Measurements from ENCODE around the gene BASP1.
A peak's percentile ranks its signal among the peaks of the same experiment; 100 is the strongest.
"Not testable (repeated sequence)": the region's sequence is repeated elsewhere in the genome, so short reads cannot be mapped to it uniquely, and the experiment has no call there.

Gene BASP1

GRCh38 chr5:17190799-17191391 lies 26.5 kb upstream of the BASP1 start:
- DNase-seq (ENCODE audit: low read depth in 4 of 4, low spot score in 1 of 4) = no peak

GRCh38 chr5:17191574-17191973 lies 25.9 kb upstream of the BASP1 start:
- not testable (repeated sequence) for DNase-seq (ENCODE audit: low read depth in 4 of 4, low spot score in 1 of 4)

- no peak for DNase-seq (ENCODE audit: low read depth in 4 of 4, low spot score in 1 of 4)
Observed at GRCh38 chr5:17192191-17192590, 25.2 kb upstream of the BASP1 start.

GRCh38 chr5:17196024-17196423 lies 21.4 kb upstream of the BASP1 start:
- DNase-seq (ENCODE audit: low read depth in 4 of 4, low spot score in 1 of 4) = no peak

- DNase-seq (ENCODE audit: low read depth in 4 of 4, low spot score in 1 of 4) = no peak
Observed at GRCh38 chr5:17196697-17197096, 20.7 kb upstream of the BASP1 start.

GRCh38 chr5:17203329-17204132 lies 13.9 kb upstream of the BASP1 start:
- no peak for DNase-seq (ENCODE audit: low read depth in 4 of 4, low spot score in 1 of 4)

- DNase-seq (ENCODE audit: low read depth in 4 of 4, low spot score in 1 of 4) = no peak
Observed at GRCh38 chr5:17204133-17204489, 13.3 kb upstream of the BASP1 start.

- no peak for DNase-seq (ENCODE audit: low read depth in 4 of 4, low spot score in 1 of 4)
Observed at GRCh38 chr5:17206021-17206420, 11.4 kb upstream of the BASP1 start.

- no peak for DNase-seq (ENCODE audit: low read depth in 4 of 4, low spot score in 1 of 4)
Observed at GRCh38 chr5:17212191-17212590, 5.2 kb upstream of the BASP1 start.

GRCh38 chr5:17212996-17213395 lies 4.4 kb upstream of the BASP1 start:
- DNase-seq (ENCODE audit: low read depth in 4 of 4, low spot score in 1 of 4) = no peak

GRCh38 chr5:17213938-17214337 lies 3.5 kb upstream of the BASP1 start:
- no peak for DNase-seq (ENCODE audit: low read depth in 4 of 4, low spot score in 1 of 4)

- DNase-seq (ENCODE audit: low read depth in 4 of 4, low spot score in 1 of 4) = no peak
Observed at GRCh38 chr5:17214893-17215292, 2.5 kb upstream of the BASP1 start.

- no peak for DNase-seq (ENCODE audit: low read depth in 4 of 4, low spot score in 1 of 4)
Observed at GRCh38 chr5:17215361-17215760, 2.1 kb upstream of the BASP1 start.

- peak in 2 of 4 experiments; percentile 33 for DNase-seq (ENCODE audit: low read depth in 4 of 4, low spot score in 1 of 4)
Observed at GRCh38 chr5:17216176-17216973, 1.1 kb upstream of the BASP1 start.

GRCh38 chr5:17216974-17217492 lies 398 bp upstream of the BASP1 start:
- DNase-seq (ENCODE audit: low read depth in 4 of 4, low spot score in 1 of 4) = no peak

- DNase-seq (ENCODE audit: low read depth in 4 of 4, low spot score in 1 of 4) = no peak
Observed at GRCh38 chr5:17218353-17219005, 1.0 kb downstream of the BASP1 start.

- DNase-seq (ENCODE audit: low read depth in 4 of 4, low spot score in 1 of 4) = no peak
Observed at GRCh38 chr5:17219006-17219422, 1.6 kb downstream of the BASP1 start.

GRCh38 chr5:17219469-17219868 lies 2.0 kb downstream of the BASP1 start:
- DNase-seq (ENCODE audit: low read depth in 4 of 4, low spot score in 1 of 4) = no peak

- no peak for DNase-seq (ENCODE audit: low read depth in 4 of 4, low spot score in 1 of 4)
Observed at GRCh38 chr5:17219992-17220391, 2.6 kb downstream of the BASP1 start.

- no peak for DNase-seq (ENCODE audit: low read depth in 4 of 4, low spot score in 1 of 4)
Observed at GRCh38 chr5:17220469-17220868, 3.0 kb downstream of the BASP1 start.
